HEK293 (cell line): Measurements from ENCODE around the gene SHANK2.

Experiments
- CTCF ChIA-PET: fragments of 350-600 bp; formaldehyde crosslinking; extraction: SDS; loops from one replicate; lab custom pipeline; 2021; ENCODE audit warnings: antibody characterized with exemption; lab: Yijun Ruan, JAX
- POLR2A ChIA-PET: fragments of 300-600 bp; formaldehyde crosslinking; extraction: SDS; loops from one replicate; lab custom pipeline; 2020; ENCODE audit warnings: antibody characterized with exemption, inconsistent platforms; lab: Yijun Ruan, JAX
- H3K27ac ChIP-seq: fragments of 200-500 bp; sonication (Bioruptor generic); 2 replicates; pipeline ENCODE4 v1.5.1; 2014; ENCODE audit warnings: low read depth, low read length, control low read depth, inconsistent platforms; ENCODE audit errors: extremely low read depth
- H3K36me3 ChIP-seq, 2 experiments: fragments of 200-500 bp in 1 of 2; sonication (Bioruptor generic) in 1 of 2; 1 replicate in 1 of 2; 2 replicates in 1 of 2; pipeline ENCODE4 v1.5.1; 2014 to 2017; ENCODE audit warnings: inconsistent platforms in 2 of 2, low read length in 2 of 2; ENCODE audit not compliant: control insufficient read depth in 2 of 2, insufficient read depth in 1 of 2
- H3K4me1 ChIP-seq: fragments of 200-500 bp; sonication (Bioruptor generic); 2 replicates; pipeline ENCODE4 v1.5.1; 2014; ENCODE audit warnings: mild to moderate bottlenecking, low read length, inconsistent platforms; ENCODE audit not compliant: control insufficient read depth, insufficient read depth
- H3K4me3 ChIP-seq: 2 replicates; pipeline ENCODE4 v1.5.1; 2011; ENCODE audit warnings: low read depth, mild to moderate bottlenecking, control low read depth, low read length, moderate library complexity
- H3K9me3 ChIP-seq: fragments of 200-500 bp; sonication (Bioruptor generic); 2 replicates; pipeline ENCODE4 v1.5.1; 2014; ENCODE audit warnings: low read depth, low read length, inconsistent platforms; ENCODE audit not compliant: control insufficient read depth, insufficient read depth
- BCL11A ChIP-seq: fragments of 450-650 bp; formaldehyde crosslinking; IDR thresholded peaks from 2 replicates; pipeline ENCODE4 v1.5.1; 2016; ENCODE audit warnings: low read depth, missing biosample characterization, missing genetic modification characterization
- EGR2 ChIP-seq: fragments of 450-650 bp; formaldehyde crosslinking; IDR thresholded peaks from 2 replicates; pipeline ENCODE4 v1.5.1; 2016; ENCODE audit warnings: low read depth, missing biosample characterization, missing genetic modification characterization
- ELK4 ChIP-seq: IDR thresholded peaks from 2 replicates; pipeline ENCODE4 v1.6.1; 2011; ENCODE audit warnings: mild to moderate bottlenecking, low read depth, low read length, borderline replicate concordance
- KLF7 ChIP-seq: fragments of 450-650 bp; formaldehyde crosslinking; IDR thresholded peaks from 2 replicates; pipeline ENCODE4 v1.5.1; 2016; ENCODE audit warnings: missing biosample characterization, missing genetic modification characterization, borderline replicate concordance
- PRDM1 ChIP-seq: fragments of 450-650 bp; formaldehyde crosslinking; IDR thresholded peaks from 2 replicates; pipeline ENCODE4; 2016; ENCODE audit warnings: missing biosample characterization, missing genetic modification characterization
- SCRT1 ChIP-seq: fragments of 450-650 bp; formaldehyde crosslinking; IDR thresholded peaks from 2 replicates; pipeline ENCODE4 v1.5.1; 2016; ENCODE audit warnings: missing biosample characterization, missing genetic modification characterization, borderline replicate concordance
- TRIM28 ChIP-seq: IDR thresholded peaks from 2 replicates; pipeline ENCODE4 v1.6.1; 2011; ENCODE audit warnings: low read length, control low read depth, borderline replicate concordance
- YY2 ChIP-seq: fragments of 450-650 bp; formaldehyde crosslinking; IDR thresholded peaks from 2 replicates; pipeline ENCODE4 v1.5.1; 2016; ENCODE audit warnings: missing biosample characterization, missing genetic modification characterization
- ZBTB49 ChIP-seq: fragments of 450-650 bp; formaldehyde crosslinking; IDR thresholded peaks from 2 replicates; pipeline ENCODE4 v1.5.1; 2016; ENCODE audit warnings: missing biosample characterization, missing genetic modification characterization, low read depth
- ZBTB8A ChIP-seq: fragments of 450-650 bp; formaldehyde crosslinking; IDR thresholded peaks from 2 replicates; pipeline ENCODE4 v1.5.1; 2016; ENCODE audit warnings: missing biosample characterization, missing genetic modification characterization
- ZFHX2 ChIP-seq: fragments of 450-650 bp; formaldehyde crosslinking; conservative IDR thresholded peaks from 2 replicates; pipeline ENCODE4 v1.5.1; 2016; ENCODE audit warnings: missing biosample characterization, missing genetic modification characterization
- ZNF175 ChIP-seq: fragments of 450-650 bp; formaldehyde crosslinking; IDR thresholded peaks from 2 replicates; pipeline ENCODE4 v1.5.1; 2016; ENCODE audit warnings: missing biosample characterization, missing genetic modification characterization
- ZNF2 ChIP-seq: fragments of 450-650 bp; formaldehyde crosslinking; IDR thresholded peaks from 2 replicates; pipeline ENCODE4 v1.5.1; 2016; ENCODE audit warnings: missing biosample characterization, missing genetic modification characterization
- ZNF202 ChIP-seq: fragments of 450-650 bp; formaldehyde crosslinking; IDR thresholded peaks from 2 replicates; pipeline ENCODE4 v1.5.1; 2016; ENCODE audit warnings: missing biosample characterization, missing genetic modification characterization, borderline replicate concordance
- ZNF266 ChIP-seq: fragments of 450-650 bp; formaldehyde crosslinking; IDR thresholded peaks from 2 replicates; pipeline ENCODE4 v1.5.1; 2016; ENCODE audit warnings: missing biosample characterization, missing genetic modification characterization, low read depth
- ZNF501 ChIP-seq: fragments of 450-650 bp; formaldehyde crosslinking; IDR thresholded peaks from 2 replicates; pipeline ENCODE4 v1.5.1; 2016; ENCODE audit warnings: missing biosample characterization, missing genetic modification characterization
- ZNF510 ChIP-seq: fragments of 450-650 bp; formaldehyde crosslinking; IDR thresholded peaks from 2 replicates; pipeline ENCODE4 v1.5.1; 2018; ENCODE audit warnings: mild to moderate bottlenecking, missing genetic modification characterization, missing biosample characterization; ENCODE audit not compliant: insufficient replicate concordance
- ZNF530 ChIP-seq: fragments of 450-650 bp; formaldehyde crosslinking; IDR thresholded peaks from 2 replicates; pipeline ENCODE4 v1.5.1; 2016; ENCODE audit warnings: low read depth, missing biosample characterization, missing genetic modification characterization
- ZNF549 ChIP-seq: fragments of 450-650 bp; IDR thresholded peaks from 2 replicates; pipeline ENCODE4 v1.5.1; 2018; ENCODE audit warnings: missing biosample characterization, missing genetic modification characterization, mild to moderate bottlenecking, inconsistent platforms, moderate library complexity
- ZNF560 ChIP-seq: fragments of 450-650 bp; formaldehyde crosslinking; IDR thresholded peaks from 2 replicates; pipeline ENCODE4 v1.5.1; 2017; ENCODE audit warnings: missing biosample characterization, missing genetic modification characterization, borderline replicate concordance
- ZNF623 ChIP-seq: fragments of 450-650 bp; formaldehyde crosslinking; IDR thresholded peaks from 2 replicates; pipeline ENCODE4 v1.5.1; 2016; ENCODE audit warnings: missing biosample characterization, missing genetic modification characterization
- ZNF670 ChIP-seq: fragments of 450-650 bp; formaldehyde crosslinking; IDR thresholded peaks from 2 replicates; pipeline ENCODE4 v1.5.1; 2016; ENCODE audit warnings: missing biosample characterization, missing genetic modification characterization, low read depth
- ZNF791 ChIP-seq: fragments of 450-650 bp; formaldehyde crosslinking; IDR thresholded peaks from 2 replicates; pipeline ENCODE4 v1.5.1; 2016; ENCODE audit warnings: missing biosample characterization, missing genetic modification characterization
- ZNF792 ChIP-seq: fragments of 450-650 bp; formaldehyde crosslinking; IDR thresholded peaks from 2 replicates; pipeline ENCODE4 v1.5.1; 2016; ENCODE audit warnings: missing biosample characterization, missing genetic modification characterization
- ZNF830 ChIP-seq: fragments of 450-650 bp; IDR thresholded peaks from 2 replicates; pipeline ENCODE4 v1.5.0; 2018; ENCODE audit warnings: missing biosample characterization, missing genetic modification characterization, low read depth, mild to moderate bottlenecking, moderate library complexity
- ZSCAN23 ChIP-seq: fragments of 450-650 bp; formaldehyde crosslinking; IDR thresholded peaks from 2 replicates; pipeline ENCODE4 v1.5.1; 2016; ENCODE audit warnings: missing biosample characterization, missing genetic modification characterization
- ZSCAN30 ChIP-seq: fragments of 450-650 bp; IDR thresholded peaks from 2 replicates; pipeline ENCODE4 v1.5.1; 2018; ENCODE audit warnings: missing biosample characterization, mild to moderate bottlenecking, missing genetic modification characterization, moderate library complexity
- ZXDB ChIP-seq: fragments of 450-650 bp; formaldehyde crosslinking; IDR thresholded peaks from 2 replicates; pipeline ENCODE4 v1.5.1; 2016; ENCODE audit warnings: missing biosample characterization, missing genetic modification characterization

Gene SHANK2

GRCh38 chr11:71251151-71251721 is 1.1 kb downstream of the SHANK2 start:
- ChIA-PET POLR2A (interaction anchor here (1.4 kb wide), 1 partner anchor 10 kb away, joined by 9 read pairs; no protein-coding TSS in a partner anchor), CTCF (interaction anchor here (0.6 to 2.4 kb wide), 8 partner anchors 25 to 310 kb away, joined by 3 to 14 read pairs (median 3); no protein-coding TSS in a partner anchor)
- Histone ChIP-seq H3K4me1 (no peaks in the 10 kb centered on the region), H3K9me3 (no peaks in the 10 kb centered on the region), H3K27ac (peak overlapping the region; percentile 24; the same call in 1 of the 2 replicates), H3K4me3 (peak overlapping the region; percentile 59), H3K36me3 (no peaks in the 10 kb centered on the region)
- TF ChIP-seq ZXDB (tag by site-specific recombination) (no peak), EGR2 (tag by site-specific recombination) (peak; percentile 70), ZFHX2 (peak; percentile 80)

GRCh38 chr11:71250523-71251150 is 1.7 kb downstream of the SHANK2 start:
- no peak for TF ChIP-seq ZNF830 (tag by site-specific recombination)
- no peak for TF ChIP-seq ZNF530 (tag by site-specific recombination)
- no peak for TF ChIP-seq ELK4
- no peak for TF ChIP-seq TRIM28
- TF ChIP-seq ZBTB49 (tag by site-specific recombination) = no peak
- TF ChIP-seq ZNF2 (tag by site-specific recombination) = no peak
- TF ChIP-seq ZNF623 (tag by site-specific recombination) = no peak
- TF ChIP-seq ZSCAN30 (tag by site-specific recombination) = no peak
- TF ChIP-seq BCL11A (tag by site-specific recombination) = no peak
- TF ChIP-seq ZNF266 (tag by site-specific recombination) = no peak
- no peak for TF ChIP-seq ZNF202 (tag by site-specific recombination)
- no peak for TF ChIP-seq ZNF510 (tag by site-specific recombination)
- POLR2A ChIA-PET = no interaction called here
- H3K36me3 ChIP-seq = no peaks in the 10 kb centered on the region
- H3K9me3 ChIP-seq = no peaks in the 10 kb centered on the region
- CTCF ChIA-PET = interaction anchor here (0.6 to 2.4 kb wide), 4 partner anchors 122 to 166 kb away, joined by 3 to 14 read pairs (median 4); no protein-coding TSS in a partner anchor
- no peak overlapping the region for H3K27ac ChIP-seq
- H3K4me1 ChIP-seq = no peaks in the 10 kb centered on the region
- H3K4me3 ChIP-seq = peak overlapping the region; percentile 59

- no peaks in the 10 kb centered on the region for H3K9me3 ChIP-seq
- no peak overlapping the region for H3K27ac ChIP-seq
- ChIA-PET POLR2A (no interaction called here), CTCF (no interaction called here)
- no peaks in the 10 kb centered on the region for H3K36me3 ChIP-seq
- no peak overlapping the region for H3K4me3 ChIP-seq
- H3K4me1 ChIP-seq = no peaks in the 10 kb centered on the region
- TF ChIP-seq KLF7 (tag by site-specific recombination) (no peak), SCRT1 (tag by site-specific recombination) (no peak), ZNF175 (tag by site-specific recombination) (no peak), ZSCAN23 (tag by site-specific recombination) (no peak), ZNF791 (no peak), PRDM1 (tag by site-specific recombination) (no peak), TRIM28 (no peak), ZNF501 (tag by site-specific recombination) (no peak), ZNF792 (tag by site-specific recombination) (no peak), ZBTB8A (tag by site-specific recombination) (no peak), ZNF670 (no peak), YY2 (tag by site-specific recombination) (no peak), ZNF560 (no peak), ZNF549 (tag by site-specific recombination) (no peak)
Observed at GRCh38 chr11:71249301-71249700, 3.1 kb downstream of the SHANK2 start.
